T-helper 1 cell treated with Interleukin-12 subunit alpha and Interleukin-12 subunit beta and Interleukin-4 antibody, amounts not matched to agents 30 ng/mL and 1 ng/mL, for 36 hours (primary cell): ENCODE measurements around the gene VSTM4. TPM values are rescaled to one million over a fixed set of nuclear protein-coding genes. Genes with fewer than 3 reads are reported as not detected.

Experiments used
- intact Hi-C: fragments of 100-400 bp; cut with micrococcal nuclease; formaldehyde crosslinking; loops from one replicate; pipeline ENCODE4 v1.15.1; 2024
- total RNA-seq: library from RNA; stranded (reverse); gene quantifications from 2 replicates; pipeline ENCODE4 v1.2.3, GENCODE V29; 2022

Gene VSTM4, protein sequence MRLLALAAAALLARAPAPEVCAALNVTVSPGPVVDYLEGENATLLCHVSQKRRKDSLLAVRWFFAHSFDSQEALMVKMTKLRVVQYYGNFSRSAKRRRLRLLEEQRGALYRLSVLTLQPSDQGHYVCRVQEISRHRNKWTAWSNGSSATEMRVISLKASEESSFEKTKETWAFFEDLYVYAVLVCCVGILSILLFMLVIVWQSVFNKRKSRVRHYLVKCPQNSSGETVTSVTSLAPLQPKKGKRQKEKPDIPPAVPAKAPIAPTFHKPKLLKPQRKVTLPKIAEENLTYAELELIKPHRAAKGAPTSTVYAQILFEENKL
- 0.07 and 0.10 TPM in 2 replicates for total RNA-seq

DNA sequence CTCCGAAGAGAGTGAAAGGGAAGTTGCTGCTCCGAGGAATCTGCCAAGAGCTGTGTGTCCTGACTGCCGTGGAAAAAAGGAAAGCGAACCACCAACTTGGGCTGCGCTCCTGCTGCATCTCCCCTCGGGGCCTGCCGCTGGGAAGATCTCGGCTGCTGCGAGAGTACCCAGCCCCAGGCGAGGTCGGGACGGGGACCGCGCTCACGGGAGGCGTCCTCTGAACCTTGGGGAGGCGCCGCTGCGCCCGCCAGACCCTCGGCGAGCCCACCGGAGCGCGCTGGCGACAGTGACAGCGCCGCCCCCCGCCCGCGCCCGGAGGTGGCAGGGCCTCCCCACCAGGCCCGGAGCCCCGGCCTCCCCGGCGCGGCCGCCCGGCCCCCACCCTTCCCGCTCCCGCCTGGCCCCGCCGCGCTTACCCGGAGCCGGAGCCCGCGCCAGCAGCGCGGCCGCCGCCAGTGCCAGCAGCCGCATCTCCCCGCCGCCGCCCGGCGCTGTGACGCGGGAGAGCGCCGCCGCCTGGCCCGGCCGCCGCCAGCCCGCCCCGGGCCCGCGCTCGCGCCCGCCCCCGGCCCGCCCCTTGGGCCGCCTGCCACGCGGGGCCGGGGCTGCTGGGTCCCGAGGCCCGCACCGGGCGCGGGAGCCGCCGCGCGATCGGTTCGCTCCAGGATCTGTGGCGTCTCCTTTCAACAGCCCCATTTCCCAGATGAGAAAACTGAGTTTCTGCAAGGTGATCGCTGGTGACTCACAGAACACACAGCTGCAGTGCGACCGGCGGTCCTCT is at the start of gene VSTM4:
Gene VSTM4, minus strand, starts transcription at position 508 of the 781 bp plus-strand sequence. Its CDS starts 37 bp downstream, at position 471.
- intact Hi-C loops, result no loop called here

DNA sequence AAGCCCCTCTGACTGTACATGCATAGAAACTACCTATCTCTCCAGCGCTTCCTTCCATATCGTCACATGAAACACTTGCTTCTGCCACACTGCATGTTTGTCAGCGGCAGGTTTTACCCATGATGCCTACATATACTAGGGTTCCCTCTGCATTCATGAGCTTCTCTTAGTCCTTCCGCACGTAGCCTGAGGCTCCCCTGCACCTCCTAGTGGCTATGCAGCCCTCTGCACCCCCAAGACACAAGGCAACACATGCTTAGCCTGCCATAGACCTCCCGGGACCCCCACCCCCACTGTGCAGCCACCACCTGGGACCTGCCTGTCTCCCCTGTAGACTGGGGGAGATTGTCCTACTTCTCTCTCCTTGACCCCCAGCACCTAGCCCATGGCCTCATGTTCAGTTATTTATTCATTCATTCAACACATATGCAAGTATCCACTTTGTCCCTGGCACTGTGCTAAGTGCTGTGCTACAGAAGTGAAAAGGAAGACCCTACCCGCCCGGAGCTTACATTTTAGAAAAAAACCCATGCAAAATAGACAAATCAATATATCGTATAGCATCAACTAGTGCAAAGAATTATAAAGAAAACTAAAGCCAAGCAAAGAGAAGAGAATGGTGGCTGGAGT is 49.4 kb upstream of the VSTM4 start:
- intact Hi-C loops, result loop anchor here (1.0 to 5.0 kb wide), 3 partner anchors 183 to 506 kb away; no protein-coding TSS in a partner anchor

DNA sequence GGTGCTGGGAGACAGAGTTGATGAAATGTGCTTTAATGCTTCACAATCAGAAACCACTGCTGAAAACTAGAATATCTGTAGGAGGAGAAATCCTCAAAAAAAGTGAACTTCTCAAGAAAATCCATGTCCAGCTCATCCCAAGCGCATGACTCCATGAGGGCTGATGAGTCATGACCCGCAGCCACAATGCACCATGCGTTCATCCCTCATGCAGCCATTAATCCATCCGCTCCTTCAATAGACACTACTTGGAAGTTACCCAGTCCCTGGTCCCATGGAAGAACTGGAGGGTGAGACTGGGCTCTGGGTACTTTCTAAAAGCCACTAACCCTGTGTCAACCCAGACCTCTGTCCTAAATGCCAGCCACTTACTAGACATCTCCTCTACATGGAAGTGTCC is 48.4 kb upstream of the VSTM4 start:
- intact Hi-C loops, result loop anchor here (1.0 to 5.0 kb wide), 3 partner anchors 182 to 505 kb away; no protein-coding TSS in a partner anchor

DNA sequence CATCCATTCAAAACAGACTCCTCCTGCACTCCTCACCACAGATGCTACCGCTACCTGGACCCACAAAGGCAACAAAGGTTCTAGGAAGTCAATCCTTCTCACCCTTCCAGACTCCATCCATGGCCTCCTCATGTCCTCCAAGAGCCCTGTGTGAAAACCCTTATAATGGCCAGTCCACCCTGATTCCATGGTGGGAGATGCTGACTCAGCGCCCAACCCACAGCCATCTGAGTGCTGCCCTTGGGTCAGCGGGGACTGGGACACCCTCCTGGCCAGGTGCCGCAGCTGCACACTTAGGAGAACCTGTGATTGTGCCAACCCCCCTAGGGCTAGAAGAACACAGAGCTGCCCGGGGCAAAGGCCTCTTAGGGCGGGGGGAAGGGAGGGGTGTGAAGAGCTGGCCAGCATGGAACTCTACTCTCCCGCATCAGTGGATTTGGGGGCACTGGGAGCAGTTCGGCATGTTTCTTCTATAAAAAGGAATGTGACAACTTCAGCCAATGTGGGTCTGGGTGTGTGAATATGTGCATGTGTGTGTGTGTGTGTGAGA is 47.5 kb upstream of the VSTM4 start:
- intact Hi-C loops, result loop anchor here (5.0 kb wide), 1 partner anchor 344 kb away; no protein-coding TSS in a partner anchor

DNA sequence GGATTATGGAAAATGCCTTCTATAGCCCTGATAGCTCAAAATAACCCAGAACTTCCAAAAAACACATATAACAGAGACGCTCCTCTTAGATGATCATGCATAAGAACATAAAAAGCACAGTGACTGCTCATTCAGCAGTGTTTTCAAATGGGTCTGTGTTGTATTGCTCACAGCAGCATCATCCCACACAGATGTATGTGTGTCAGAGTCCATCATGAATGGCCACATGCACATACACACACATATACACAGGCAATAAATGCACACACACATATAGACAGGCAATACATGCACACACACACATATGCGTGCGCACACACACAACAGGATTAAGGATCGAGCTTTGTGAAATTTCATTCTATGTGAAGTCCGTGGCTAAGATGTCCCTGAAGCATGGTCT is 46.7 kb upstream of the VSTM4 start:
- intact Hi-C loops, result loop anchor here (5.0 kb wide), 1 partner anchor 345 kb away; no protein-coding TSS in a partner anchor

DNA sequence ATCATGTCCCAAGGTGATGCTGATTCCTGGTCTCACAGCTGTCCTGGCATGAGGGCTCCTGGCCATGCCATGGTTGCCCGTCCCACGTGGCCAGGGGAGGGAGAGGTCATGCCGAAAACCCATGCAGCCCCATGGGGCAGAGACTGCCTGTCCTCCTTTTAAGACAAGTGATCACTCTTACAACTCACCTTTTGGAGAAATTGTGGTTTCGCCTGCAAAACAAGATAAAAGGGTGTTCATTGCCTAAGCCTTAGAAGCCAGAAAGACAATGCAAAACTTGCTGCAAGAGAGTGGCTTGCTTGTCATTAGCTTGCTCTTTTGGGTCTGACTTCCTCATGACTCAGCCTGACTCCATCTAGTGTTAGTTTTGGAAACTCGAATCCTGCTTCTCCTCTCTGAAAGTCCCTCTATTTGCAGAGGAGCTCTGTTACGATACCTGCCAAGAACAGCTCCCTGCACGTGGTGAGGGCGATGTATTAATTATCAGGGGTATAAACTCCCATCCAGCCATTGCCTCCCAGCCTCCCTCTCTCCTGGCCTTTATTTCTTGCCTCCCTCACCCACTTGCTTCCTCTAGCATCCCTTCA is 46.2 kb upstream of the VSTM4 start:
- intact Hi-C loops, result loop anchor here (5.0 kb wide), 1 partner anchor 346 kb away; no protein-coding TSS in a partner anchor

DNA sequence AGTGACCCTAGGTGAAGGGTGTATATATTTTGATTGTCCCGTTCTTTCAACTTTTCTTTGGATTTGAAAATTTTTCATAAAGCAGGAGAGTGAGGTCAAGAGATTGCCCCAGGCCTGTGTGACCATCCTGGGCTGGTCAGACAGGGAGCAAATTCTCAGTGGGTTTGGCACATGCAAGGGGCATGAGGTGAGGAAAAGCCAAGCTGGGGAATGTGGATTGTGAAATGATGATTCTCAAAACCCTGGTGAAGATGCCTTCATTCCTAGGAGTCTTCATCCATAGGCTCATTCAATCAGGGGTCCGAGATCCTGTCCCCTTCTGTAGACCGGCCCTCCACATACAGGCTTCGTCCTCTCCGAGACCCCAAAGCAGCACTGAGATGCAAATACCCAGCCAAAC is 45.5 kb upstream of the VSTM4 start:
- intact Hi-C loops, result loop anchor here (5.0 kb wide), 1 partner anchor 346 kb away; no protein-coding TSS in a partner anchor

DNA sequence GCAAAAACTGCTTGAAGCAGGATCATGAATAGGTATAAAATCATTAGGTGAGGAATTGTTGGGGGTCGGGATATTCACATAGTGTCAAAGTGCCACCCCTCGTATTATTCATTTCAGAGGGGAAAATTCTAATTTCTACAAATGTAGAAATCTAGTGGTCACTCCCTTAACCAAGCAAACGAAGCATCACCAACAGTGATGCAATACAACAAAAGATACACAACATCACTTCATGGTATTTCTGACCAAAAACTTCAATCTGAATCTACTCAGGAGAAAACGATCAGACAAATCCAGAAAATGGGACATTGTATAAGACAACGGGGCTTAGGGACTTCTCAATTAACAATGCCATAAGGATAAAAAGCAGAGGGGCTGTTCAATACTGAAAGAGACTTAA is 44.8 kb upstream of the VSTM4 start:
- intact Hi-C loops, result loop anchor here (5.0 kb wide), 1 partner anchor 347 kb away; no protein-coding TSS in a partner anchor

DNA sequence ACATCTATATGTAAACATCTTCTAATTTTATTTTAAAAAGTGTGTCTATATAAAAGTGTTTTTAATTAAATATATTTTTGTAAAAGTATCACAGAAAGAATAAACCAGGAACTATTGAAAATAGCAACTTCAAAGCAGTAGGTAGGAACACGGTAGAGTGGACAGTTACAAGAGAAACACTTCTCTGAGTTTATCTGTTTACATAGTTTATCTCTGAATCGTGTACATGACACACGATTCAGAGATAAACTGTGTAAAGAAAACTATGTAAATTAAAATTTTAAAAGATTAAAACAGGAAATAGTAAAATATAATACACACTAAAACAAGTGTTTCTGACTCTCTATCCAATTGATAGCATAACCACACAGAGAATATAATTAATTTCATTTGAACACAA is 43.6 kb upstream of the VSTM4 start:
- intact Hi-C loops, result no loop called here

DNA sequence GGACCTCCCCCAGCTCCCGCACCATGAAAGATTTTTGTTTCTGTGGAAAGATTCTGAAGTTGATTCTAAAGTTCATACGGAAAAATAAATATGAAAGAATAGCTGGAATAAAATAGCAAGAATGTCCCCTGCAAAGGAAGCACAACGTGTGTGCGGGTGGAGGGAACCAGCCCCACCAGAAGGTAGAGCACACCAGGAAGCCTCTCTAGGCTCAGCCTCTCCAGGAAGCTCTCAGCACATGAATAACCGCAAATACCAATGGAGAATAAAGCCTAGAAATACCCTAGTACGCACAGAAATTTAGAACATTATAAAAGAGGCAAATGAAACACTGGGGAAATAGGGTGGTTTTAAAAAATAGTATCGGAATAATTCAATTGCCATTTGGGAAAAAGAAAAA is 43.1 kb upstream of the VSTM4 start:
- intact Hi-C loops, result no loop called here

DNA sequence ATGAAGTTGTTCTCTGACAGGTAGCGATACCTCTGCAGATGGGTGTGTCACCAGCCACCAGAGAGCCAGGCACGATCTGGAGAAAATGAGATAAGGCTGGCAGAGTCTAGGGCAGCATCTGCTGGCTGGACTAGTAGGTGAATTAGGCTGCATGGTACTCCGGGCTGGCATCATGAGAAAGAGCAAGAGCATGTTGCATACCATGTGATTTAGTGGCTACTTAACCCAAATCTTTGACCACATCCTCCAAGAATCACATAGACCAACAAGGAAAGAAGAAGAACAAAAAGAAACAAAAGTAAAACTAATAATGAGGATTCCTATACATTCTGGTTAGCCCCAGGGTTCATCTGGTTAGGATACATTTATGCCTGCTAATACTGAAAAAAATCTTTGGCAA is 41.9 kb upstream of the VSTM4 start:
- intact Hi-C loops, result no loop called here

DNA sequence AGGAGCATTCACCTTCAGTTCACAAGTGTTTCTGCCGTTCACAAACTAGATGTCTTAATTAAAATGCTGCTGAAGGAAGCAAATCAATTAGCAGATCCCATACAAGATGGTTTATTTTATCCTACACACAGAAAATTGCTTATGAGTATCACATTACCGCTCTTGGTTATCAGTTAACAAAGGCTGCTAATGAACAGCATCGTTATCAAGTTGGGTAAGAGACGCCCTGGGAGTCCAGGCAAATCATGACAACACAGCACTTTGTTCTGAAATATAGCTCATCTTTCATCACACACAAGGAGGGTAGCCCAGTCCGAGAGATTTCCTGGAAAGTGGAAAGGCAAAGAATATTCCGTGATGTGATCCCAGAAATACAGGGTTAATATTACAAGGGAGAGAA is 39.3 kb upstream of the VSTM4 start:
- intact Hi-C loops, result no loop called here

DNA sequence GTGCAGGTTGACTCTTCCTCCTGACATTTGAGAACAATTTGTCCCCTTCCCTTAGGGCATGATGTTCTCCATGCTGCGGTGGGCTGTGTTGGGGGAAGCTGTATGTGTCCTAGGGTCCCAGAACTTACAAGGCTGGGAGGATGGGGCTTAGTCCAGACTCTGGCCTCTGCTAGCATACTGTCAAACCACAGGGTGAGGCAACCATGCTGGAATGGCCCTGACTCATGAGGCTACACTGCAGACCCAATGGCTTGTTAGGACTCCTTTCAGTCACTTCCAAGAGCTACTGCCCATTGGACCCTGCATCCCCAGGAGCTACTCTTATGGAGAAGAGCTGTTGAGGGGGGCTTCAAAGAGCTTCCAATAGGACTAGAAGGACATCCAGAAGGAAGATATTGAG is 38.6 kb upstream of the VSTM4 start:
- intact Hi-C loops, result no loop called here

DNA sequence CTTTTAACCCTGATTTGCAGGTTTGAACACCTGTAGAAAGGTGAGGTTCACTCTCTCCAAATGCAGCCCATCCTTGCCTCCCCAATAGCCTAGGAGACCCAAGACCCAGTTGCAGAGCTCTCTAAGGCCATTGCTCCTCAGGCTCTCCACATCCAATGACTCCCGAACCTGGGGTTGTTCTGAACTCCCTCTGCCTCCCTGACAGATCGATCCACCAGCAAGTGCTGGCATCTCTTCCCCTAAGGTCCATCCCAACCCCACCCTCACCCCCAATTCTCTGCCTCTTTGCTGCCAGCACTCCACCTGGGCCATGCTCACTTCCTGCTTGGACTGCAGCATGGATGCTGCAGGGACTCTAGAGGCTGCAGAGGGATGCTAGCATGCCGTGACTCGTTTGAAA is 37.8 kb upstream of the VSTM4 start:
- intact Hi-C loops, result no loop called here

DNA sequence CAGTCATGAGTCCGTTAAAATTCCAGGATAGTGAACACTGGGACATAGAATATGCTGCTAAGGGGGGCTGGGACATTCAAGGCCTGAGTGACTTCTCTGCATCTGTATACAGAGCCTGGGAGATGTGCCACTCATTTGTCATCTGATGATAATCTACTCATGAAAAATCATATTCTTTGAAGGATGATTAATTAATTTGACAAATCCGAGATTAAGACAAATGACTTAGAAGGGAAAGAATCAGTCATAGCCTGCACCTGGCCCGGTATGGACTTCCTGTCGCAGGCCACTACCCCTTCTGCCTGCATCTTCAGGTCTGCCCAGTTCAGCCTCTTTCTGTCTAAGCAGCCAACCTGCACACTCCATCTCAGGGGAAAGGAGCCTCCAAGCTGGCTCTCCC is 37.3 kb upstream of the VSTM4 start:
- intact Hi-C loops, result no loop called here

DNA sequence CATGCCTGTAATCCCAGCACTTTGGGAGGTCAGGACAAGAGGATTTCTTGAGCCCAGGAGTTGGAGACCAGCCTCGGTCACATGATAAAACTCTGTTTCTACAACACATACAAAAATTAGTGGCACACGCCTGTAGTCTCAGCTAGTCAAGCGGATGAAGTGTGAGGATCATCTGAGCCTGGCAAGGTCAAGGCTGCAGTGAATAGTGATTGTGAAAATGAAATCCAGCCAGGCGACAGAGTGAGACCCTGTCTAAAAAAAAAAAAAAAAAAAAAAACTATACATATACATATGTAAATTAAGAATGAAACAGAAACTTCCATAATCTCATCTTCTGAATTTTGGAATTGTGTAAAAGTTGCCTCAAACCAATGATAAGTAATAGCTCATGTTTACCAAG is 36.7 kb upstream of the VSTM4 start:
- intact Hi-C loops, result no loop called here

DNA sequence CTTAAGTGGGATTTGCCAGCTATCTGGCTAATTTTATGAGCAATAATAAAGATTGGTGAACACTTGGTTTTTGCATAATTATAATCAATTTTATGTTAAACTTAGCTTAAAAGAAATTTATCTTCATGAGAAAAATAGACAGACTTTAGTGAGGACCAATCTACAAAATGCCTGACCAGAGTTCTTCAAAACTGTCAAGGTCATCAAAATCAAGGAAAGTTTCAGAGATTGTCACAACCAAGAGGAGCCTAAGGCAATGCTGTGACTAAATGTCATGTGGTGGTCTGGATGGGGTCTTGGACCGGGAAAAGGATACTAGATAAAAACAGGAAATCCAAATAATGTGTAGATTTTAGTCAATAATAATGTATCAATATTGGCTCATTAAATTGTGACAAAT is 36.2 kb upstream of the VSTM4 start:
- intact Hi-C loops, result no loop called here

DNA sequence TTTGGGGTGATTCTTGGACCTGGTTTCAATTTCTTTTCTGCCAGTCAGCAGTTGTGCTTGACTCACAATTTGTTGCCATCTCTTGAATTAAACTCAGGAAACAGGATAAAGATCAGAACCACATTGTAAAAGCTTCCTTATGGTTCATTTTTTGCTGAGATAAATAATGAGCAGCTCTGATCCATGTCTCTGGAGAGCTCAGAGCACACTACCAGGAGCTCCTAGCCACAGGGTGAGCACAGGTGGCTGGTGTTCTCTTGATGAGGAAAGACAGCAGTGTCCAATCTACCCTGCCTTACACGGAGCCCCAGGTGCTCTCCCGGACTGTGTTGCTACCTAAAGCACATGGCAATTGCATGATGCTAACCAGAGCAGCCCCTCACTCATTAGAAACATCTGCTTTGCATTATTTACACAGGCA is 35.7 kb upstream of the VSTM4 start:
- intact Hi-C loops, result no loop called here

DNA sequence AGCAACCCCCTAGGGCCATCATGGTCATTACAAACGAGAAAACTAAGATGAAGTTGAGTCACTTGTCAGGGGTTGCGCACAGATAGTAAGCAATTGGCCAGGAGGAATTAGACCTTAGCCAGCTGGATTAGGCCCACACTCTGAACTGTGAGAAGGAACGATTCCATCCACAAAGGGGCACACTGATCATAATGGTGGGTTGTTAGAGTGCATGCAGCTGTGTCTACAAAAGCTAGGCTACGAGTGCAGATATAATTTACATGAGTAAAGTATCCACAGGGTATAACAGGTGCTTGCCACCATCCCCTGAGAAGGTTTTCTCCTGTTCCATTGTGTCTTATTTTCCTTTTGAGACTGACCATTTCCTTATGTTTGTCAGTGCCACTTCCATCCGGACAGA is 35.1 kb upstream of the VSTM4 start:
- intact Hi-C loops, result no loop called here

DNA sequence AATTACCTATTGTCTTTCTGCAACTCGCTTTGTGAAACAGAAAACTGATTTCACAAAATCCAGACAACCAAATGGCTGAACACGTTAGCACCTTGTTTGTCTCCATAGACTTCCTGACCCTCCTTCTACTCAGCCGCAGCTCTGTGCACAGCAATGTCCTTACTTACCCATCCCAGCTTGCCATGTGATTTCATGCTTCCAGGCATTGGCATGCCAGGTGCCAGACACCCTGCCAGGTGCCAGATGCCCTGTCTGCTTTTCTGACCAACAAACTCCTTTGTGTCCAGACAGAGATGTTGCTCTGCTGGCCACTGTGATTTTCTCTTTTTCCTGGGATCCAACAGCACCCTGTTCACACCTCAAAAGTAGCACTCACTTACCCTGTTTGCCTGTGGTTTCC is 34.6 kb upstream of the VSTM4 start:
- intact Hi-C loops, result no loop called here

DNA sequence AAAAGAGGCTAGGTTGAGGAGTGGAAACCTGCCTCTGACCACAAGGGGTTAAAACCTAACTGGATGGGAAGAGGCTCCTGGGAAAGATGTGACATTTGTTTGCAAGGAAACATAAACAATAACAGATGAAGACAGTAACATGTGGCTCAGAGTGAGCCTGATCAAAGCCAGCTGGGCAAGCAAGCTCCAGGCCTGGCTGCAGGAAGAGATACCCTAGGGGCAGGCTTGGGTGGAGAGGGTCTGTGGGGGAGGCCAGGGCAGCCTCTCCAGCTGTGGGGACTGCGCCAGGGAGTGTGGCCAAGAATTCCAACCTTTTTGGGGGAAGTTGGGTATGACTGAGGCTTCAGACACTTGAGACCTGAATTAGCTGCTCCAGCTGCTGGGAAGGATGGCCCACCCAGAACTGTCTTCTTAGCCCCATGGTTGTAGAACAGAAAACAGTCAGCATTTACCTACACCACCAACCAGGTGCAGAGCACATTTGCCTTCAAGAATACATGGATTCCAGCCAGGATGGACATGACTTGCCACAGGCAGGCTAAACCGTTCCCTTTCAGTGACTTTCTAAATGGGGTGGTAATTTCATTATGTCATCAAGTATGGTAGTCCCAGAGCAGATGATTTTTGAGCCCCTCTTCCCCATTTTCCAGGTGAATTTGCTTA is 28.9 kb upstream of the VSTM4 start:
- intact Hi-C loops, result no loop called here
